SH-SY5Y (cell line): ENCODE measurements around the gene LRRFIP2.

ENCODE experiments used
- GATA2 ChIP-seq: IDR thresholded peaks from 2 replicates; pipeline ENCODE4 v1.6.1; 2011; ENCODE audit warnings: mild to moderate bottlenecking, low read depth, low read length
- GATA3 ChIP-seq: IDR thresholded peaks from 2 replicates; pipeline ENCODE4 v1.6.1; 2011; ENCODE audit warnings: low read depth, mild to moderate bottlenecking, low read length, moderate library complexity

- TF ChIP-seq GATA3, result no peak
- TF ChIP-seq GATA2, result no peak
Measured at GRCh38 chr3:37130448-37130847, 43.9 kb downstream of the LRRFIP2 start.
